CD4-positive, alpha-beta T cell treated with Interleukin-6 at 100 ng/mL for 8 hours (primary cell): ENCODE measurements around the gene ACTR8.

ENCODE experiments used
- DNase-seq: peaks from one replicate; pipeline ENCODE4 v3.0.0-alpha.2; 2020; ENCODE audit warnings: mixed read lengths, low spot score

Gene ACTR8

DNA sequence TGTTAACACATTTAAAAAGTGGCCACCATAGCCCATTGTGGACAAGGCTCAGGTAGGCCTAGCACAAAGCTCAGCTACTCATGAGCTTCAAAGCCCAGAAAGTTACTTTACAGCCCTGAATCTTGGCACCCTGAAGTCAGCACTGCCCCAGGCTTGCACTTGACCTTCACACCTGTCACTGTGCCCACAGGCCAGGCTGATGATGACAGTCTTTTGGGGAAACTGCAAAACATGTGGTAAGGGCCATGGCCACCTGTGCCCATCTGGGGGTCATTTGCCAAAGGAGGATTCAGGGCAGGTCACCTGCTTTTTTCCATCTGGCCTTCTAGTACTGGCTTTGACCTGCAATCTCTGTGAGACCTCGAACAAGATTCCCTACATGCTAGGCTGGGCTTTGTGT lies 46.7 kb downstream of the ACTR8 start:
- no peak for DNase-seq

- DNase-seq, result no peak
These were observed 47.4 kb downstream of the ACTR8 start for GRCh38 chr3:53834429-53835095.

GRCh38 chr3:53833700-53834099 lies 48.3 kb downstream of the ACTR8 start:
- DNase-seq, result no peak

DNA sequence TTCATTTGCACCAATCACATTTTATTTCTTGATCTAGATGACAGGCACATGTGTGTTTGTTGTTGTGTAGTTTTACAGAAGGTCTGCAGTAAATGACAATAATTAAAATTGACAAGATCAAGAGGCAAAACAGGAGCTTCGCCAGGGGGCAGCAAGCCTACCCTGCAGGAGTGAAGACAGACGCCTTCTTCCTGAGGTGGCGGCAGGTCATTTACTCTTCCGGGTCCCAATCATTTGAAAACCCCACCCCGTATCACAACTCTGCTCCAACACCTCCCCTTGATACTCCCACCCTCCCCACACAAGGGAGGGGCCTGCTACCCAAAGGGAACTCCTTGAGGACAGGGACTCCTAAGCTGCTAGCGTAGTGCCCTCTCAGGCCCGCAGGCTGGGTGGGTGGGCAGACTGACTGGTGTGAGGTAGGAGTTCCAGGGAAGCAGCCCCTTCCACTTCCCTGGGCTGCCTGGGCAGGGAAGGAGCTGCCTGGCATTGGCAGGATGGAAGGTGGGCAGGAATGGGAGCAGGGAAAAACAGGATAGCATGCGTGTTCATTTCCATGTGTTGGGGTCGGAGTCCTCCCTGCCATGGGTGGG lies 48.8 kb downstream of the ACTR8 start:
- DNase-seq, result no peak

DNA sequence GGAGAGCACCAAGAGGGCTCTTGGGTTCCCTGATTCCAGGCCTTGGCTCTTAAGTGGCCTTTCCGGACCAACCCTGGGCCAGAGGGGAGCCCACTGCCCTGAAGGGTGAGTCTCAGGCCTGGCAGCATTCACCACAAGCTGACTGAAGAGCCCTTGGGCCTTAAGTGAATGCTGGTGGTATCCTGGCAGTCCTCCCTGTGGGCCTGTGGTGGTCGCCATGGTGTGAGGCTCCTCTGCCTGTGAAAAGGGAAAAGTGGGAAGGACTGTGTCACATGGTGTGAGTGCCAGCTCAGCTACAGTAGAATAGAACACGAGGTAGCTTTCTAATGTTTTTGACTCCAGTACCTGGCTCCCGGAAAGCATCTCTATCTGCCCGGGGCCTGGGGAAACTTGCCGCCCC lies 51.0 kb downstream of the ACTR8 start:
- no peak for DNase-seq

DNA sequence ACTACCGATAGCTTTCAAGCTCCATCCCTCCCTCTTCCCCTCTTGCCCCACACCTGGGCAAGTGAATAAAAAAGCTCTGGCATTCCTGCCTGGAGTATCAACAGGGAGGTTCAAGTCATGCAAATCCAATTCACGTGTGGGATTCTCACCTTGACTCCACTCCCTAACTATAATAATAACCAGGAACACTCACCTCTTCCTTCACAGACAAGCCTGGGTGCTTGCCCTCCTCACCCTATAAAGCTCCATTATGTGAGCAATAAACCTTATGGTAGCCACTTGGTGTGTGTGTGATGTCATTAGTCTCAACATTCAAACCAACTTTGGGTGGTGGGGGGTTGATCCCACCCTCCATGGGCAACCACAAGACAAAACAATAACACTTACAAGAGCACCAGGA lies 52.3 kb downstream of the ACTR8 start:
- DNase-seq, result no peak

- DNase-seq, result no peak
These were observed 53.4 kb downstream of the ACTR8 start for GRCh38 chr3:53828581-53828980.

GRCh38 chr3:53826048-53826447 lies 55.9 kb downstream of the ACTR8 start:
- no peak for DNase-seq

- DNase-seq, result no peak
These were observed 57.2 kb downstream of the ACTR8 start for GRCh38 chr3:53824795-53825194.

DNA sequence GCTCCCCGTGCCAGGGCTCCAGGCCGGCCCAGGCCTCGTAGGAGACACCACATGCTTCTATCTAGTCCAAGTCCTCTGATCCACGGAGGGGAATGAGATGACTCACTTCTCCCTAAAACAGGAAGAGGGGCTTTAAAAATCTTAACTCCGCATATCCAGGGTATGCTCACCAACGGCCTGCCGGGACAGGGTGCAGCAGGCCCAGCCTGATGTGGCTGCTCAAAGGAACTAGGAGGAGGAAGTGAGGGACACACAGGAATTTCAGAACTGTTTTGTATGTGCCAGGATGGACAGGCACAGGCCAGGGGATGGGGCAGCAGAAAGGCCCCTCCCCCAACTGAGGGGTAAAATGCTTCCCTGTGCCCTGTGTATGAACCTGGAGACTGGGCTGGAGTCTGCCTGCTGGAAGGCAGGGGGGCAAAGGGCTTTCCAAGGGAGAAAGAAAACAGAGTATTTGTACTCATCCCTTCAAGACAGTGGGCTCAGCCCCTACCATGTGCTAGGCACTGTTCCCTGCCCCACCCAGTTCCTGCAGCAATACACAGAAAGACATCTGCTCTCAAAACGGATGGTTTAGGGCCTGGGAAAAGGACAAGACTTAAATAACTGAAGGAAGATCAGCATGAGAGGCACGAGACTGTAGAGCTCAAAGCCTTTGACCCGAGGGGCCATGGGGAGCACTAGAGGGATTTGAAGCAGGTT lies 57.8 kb downstream of the ACTR8 start:
- DNase-seq, result no peak

DNA sequence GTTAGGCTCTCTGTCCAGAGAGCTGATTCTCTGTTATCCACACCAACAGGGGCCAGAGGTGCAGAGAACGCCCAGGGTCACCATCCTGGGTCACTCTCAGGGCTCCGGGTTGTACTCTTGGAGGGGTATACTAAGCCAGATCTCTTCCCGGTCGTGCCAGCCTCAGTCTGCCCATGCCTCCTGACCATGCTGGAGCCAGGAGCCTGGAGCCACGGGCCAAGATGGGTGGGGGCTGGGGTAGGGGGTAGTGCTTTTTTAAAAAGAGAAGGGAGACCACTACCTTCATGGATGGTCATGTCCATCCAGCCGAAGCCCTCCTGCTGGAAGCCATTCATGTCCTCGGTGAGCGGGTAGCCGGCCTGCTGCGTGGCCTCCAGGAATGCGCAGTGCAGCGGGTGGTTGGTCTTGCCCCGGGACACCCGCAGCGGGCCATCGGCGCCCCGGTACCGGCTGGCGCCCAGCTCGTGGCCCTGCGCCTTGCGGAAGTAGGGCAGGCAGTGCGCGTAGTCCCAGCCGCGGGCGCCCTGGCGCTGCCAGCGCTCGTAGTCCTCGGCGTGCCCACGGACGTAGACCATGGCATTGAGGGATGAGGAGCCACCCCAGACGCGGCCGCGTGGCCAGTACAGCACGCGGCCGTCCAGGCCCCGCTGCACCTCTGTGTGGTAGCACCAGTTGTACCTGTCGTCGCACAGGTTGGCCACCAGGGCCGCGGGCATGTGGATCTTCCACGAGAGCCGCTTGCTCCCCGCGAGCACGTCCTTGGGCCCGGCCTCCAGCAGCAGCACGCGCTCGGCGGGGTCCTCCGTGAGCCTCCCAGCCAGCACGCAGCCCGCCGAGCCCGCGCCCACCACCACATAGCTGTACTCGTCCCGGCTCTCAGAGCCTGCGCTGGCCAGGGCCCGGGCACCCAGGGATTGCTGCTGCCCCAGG lies 58.7 kb downstream of the ACTR8 start:
- no peak for DNase-seq

- DNase-seq, result no peak
These were observed 59.6 kb downstream of the ACTR8 start for GRCh38 chr3:53822331-53822741.

DNA sequence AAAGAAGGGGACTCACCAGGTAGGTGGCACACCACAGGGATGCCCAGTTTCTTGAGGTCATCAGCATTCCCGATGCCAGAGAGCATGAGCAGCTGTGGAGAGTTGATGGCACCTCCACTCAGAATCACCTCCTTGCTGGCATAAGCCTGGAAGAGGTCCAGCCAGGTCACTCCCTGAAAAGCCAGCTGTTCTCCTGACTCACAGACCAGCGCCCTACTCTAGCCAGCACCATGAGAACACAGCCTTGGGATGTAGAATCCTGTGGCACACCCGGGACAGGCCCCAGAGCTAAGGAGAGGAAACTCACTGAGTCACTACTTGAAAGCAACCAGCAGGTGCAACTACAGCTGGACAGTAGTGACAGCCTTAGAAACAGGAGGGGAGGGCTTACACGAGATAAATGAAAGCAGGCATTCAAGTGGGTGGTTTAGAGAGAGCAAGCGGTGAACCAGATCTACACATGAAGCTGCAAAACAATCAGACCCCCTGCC lies 60.3 kb downstream of the ACTR8 start:
- no peak for DNase-seq

GRCh38 chr3:53820756-53821580 lies 61.0 kb downstream of the ACTR8 start:
- no peak for DNase-seq

GRCh38 chr3:53820084-53820483 lies 61.9 kb downstream of the ACTR8 start:
- DNase-seq, result no peak

GRCh38 chr3:53819163-53819868 lies 62.6 kb downstream of the ACTR8 start:
- DNase-seq, result no peak

DNA sequence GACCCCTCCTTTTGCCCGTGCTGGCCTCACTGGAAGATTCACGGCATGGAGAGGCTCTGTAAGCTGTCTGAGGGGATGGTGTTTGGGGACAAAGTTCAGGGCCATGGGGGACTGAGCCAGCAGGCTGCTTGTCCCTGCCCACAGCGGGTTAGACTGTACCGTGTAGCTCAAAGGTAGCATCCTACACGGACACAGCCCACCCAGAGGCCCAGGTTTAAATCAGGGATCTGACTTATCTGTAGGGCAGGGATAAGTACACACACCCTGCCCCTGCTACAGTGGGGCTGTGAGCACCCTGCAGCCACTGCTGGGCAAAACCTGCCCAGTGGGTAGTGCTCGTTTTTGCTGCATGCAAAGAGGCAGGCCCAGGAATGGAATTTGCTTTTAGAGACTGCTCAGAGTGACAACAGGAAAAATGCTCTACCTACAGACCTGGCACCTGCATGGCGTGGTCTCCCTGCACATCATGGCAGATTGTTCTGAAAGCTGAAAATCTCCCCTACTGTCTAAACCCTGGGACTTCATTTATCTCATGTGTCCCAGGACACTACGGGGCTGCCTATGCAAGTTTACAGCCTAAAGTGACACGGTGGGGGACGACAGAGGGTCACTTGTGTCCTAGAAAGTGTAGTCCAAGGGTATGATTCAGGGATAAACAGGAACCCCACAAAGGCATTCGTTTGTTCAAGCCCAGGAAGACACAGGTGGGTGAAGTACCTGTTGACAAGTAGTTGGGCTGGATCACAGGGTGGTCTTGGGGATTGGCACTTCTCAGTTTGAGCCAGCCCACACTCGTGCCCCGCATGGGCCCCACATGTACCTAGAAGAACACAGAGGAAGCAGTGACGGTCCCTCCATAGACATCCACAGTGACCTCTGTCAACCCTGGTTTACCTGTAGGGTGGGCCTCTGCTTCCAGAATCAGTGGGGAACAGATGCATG lies 63.5 kb downstream of the ACTR8 start:
- no peak for DNase-seq

- DNase-seq, result no peak
These were observed 64.1 kb downstream of the ACTR8 start for GRCh38 chr3:53817809-53818208.

DNA sequence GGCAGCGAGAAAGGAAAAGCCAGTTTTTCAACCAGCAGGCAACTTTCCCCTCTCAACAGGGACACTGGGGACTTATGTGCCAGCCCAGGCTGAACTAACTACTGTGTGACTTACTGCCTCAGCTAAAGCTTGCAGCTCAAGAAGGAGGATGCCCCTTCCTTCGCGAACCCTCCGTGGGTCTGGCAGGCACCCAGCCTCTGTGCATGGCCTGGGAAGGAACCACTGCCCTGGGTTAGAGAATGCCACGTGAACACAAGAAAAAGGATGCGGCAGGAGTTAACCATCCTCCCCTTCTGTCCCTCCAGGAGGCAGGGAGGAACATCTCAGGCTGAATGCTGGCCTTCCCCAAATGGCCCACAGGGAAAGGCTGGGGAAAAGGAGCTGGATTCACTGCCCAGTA lies 64.7 kb downstream of the ACTR8 start:
- DNase-seq, result no peak
